H9 (cell line): ENCODE data around the gene PSMC1. TPM values are rescaled to one million over a fixed set of nuclear protein-coding genes. Genes with fewer than 3 reads are reported as not detected.

Experiments used
- DNase-seq: peaks from one replicate; pipeline ENCODE4 v3.0.0-alpha.2; 2017
- H2AFZ ChIP-seq: one replicate; pipeline ENCODE4 v1.6.1; 2013; ENCODE audit warnings: mild to moderate bottlenecking, low read length, control low read depth, moderate library complexity
- H2AK5ac ChIP-seq: 2 replicates; pipeline ENCODE4 v1.6.1; 2013; ENCODE audit warnings: low read length, control low read depth, mixed read lengths; ENCODE audit not compliant: insufficient read length
- H2BK120ac ChIP-seq: one replicate; pipeline ENCODE4 v1.6.1; 2013; ENCODE audit warnings: low read depth, mild to moderate bottlenecking, low read length, control low read depth, inconsistent platforms; ENCODE audit not compliant: poor library complexity, severe bottlenecking
- H2BK12ac ChIP-seq: 2 replicates; pipeline ENCODE4 v1.6.1; 2013; ENCODE audit warnings: low read length, control low read depth, mixed read lengths, low read depth; ENCODE audit not compliant: insufficient read length
- H2BK15ac ChIP-seq: 2 replicates; pipeline ENCODE4 v1.6.1; 2013; ENCODE audit warnings: low read depth, low read length, control low read depth
- H2BK20ac ChIP-seq: one replicate; pipeline ENCODE4 v1.6.1; 2013; ENCODE audit warnings: low read depth, mild to moderate bottlenecking, low read length, control low read depth, inconsistent platforms; ENCODE audit not compliant: poor library complexity, severe bottlenecking
- H2BK5ac ChIP-seq: 2 replicates; pipeline ENCODE4 v1.6.1; 2013; ENCODE audit warnings: low read length, control low read depth, mixed read lengths; ENCODE audit not compliant: insufficient read length
- H3K14ac ChIP-seq: 2 replicates; pipeline ENCODE4 v1.6.1; 2013; ENCODE audit warnings: low read length, control low read depth; ENCODE audit not compliant: insufficient read depth
- H3K18ac ChIP-seq: 2 replicates; pipeline ENCODE4 v1.6.1; 2013; ENCODE audit warnings: low read depth, mild to moderate bottlenecking, mixed read lengths, low read length, control low read depth; ENCODE audit not compliant: insufficient read length
- H3K23ac ChIP-seq: 2 replicates; pipeline ENCODE4 v1.6.1; 2013; ENCODE audit warnings: low read length, control low read depth, mixed read lengths, low read depth; ENCODE audit not compliant: insufficient read length
- H3K23me2 ChIP-seq: 2 replicates; pipeline ENCODE4 v1.6.1; 2013; ENCODE audit warnings: low read depth, mild to moderate bottlenecking, mixed read lengths, low read length, control low read depth; ENCODE audit not compliant: insufficient read length, poor library complexity, severe bottlenecking
- H3K27ac ChIP-seq: 2 replicates; pipeline ENCODE4 v1.5.1; 2013; ENCODE audit warnings: low read length, control low read depth, mixed read lengths, low read depth; ENCODE audit not compliant: insufficient read length
- H3K27me3 ChIP-seq: 2 replicates; pipeline ENCODE4 v1.6.1; 2013; ENCODE audit warnings: low read length, control low read depth, inconsistent platforms; ENCODE audit not compliant: insufficient read depth
- H3K4ac ChIP-seq: 2 replicates; pipeline ENCODE4 v1.6.1; 2013; ENCODE audit warnings: low read depth, mild to moderate bottlenecking, control low read depth, inconsistent platforms, low read length, moderate library complexity
- H3K4me1 ChIP-seq: 2 replicates; pipeline ENCODE4 v1.6.1; 2013; ENCODE audit warnings: low read length, control low read depth, inconsistent platforms; ENCODE audit not compliant: insufficient read depth
- H3K4me2 ChIP-seq: 2 replicates; pipeline ENCODE4 v1.6.1; 2013; ENCODE audit warnings: low read length, control low read depth, mixed read lengths; ENCODE audit not compliant: insufficient read length, insufficient read depth
- H3K56ac ChIP-seq: 2 replicates; pipeline ENCODE4 v1.6.1; 2013; ENCODE audit warnings: low read depth, mild to moderate bottlenecking, mixed read lengths, low read length, control low read depth; ENCODE audit not compliant: insufficient read length
- H3K79me1 ChIP-seq: 2 replicates; pipeline ENCODE4 v1.6.1; 2013; ENCODE audit warnings: low read depth, mild to moderate bottlenecking, moderate library complexity, low read length, control low read depth, inconsistent platforms; ENCODE audit not compliant: insufficient read depth, poor library complexity, severe bottlenecking
- H3K79me2 ChIP-seq: 2 replicates; pipeline ENCODE4 v1.6.1; 2013; ENCODE audit warnings: low read length, control low read depth, inconsistent platforms; ENCODE audit not compliant: insufficient read depth
- H3K9ac ChIP-seq: 2 replicates; pipeline ENCODE4 v1.6.1; 2013; ENCODE audit warnings: low read length, control low read depth, mixed read lengths; ENCODE audit not compliant: insufficient read length; ENCODE audit errors: extremely low read depth
- H3K9me3 ChIP-seq: one replicate; pipeline ENCODE4 v1.6.1; 2013; ENCODE audit warnings: low read depth, low read length, inconsistent platforms; ENCODE audit not compliant: control insufficient read depth
- H3T11ph ChIP-seq: one replicate; pipeline ENCODE4 v1.6.1; 2013; ENCODE audit warnings: mild to moderate bottlenecking, low read length, control low read depth, inconsistent platforms
- H4K20me1 ChIP-seq: one replicate; pipeline ENCODE4 v1.6.1; 2013; ENCODE audit not compliant: control insufficient read depth, insufficient read length, insufficient read depth
- H4K5ac ChIP-seq: 2 replicates; pipeline ENCODE4 v1.6.1; 2013; ENCODE audit warnings: low read depth, mild to moderate bottlenecking, mixed read lengths, low read length, control low read depth; ENCODE audit not compliant: insufficient read length
- H4K8ac ChIP-seq: replicated peaks from 2 replicates; pipeline ENCODE4 v1.6.1; 2013; ENCODE audit warnings: low read length, control low read depth, mixed read lengths, low read depth; ENCODE audit not compliant: insufficient read length
- H4K91ac ChIP-seq: 2 replicates; pipeline ENCODE4 v1.6.1; 2013; ENCODE audit warnings: low read depth, mild to moderate bottlenecking, moderate library complexity, mixed read lengths, low read length, control low read depth; ENCODE audit not compliant: insufficient read length
- H3K27ac Mint-ChIP-seq, 3 experiments: 2 replicates in 2 of 3; 3 replicates in 1 of 3; pipeline ENCODE4 v1.8.0; 2020 to 2021; ENCODE audit warnings: mixed read lengths in 3 of 3, mild to moderate bottlenecking in 1 of 3, moderate library complexity in 1 of 3
- H3K27me3 Mint-ChIP-seq: 2 replicates; pipeline ENCODE4 v1.8.0; 2021; ENCODE audit warnings: low read depth, mild to moderate bottlenecking, moderate library complexity, mixed read lengths
- H3K36me3 Mint-ChIP-seq, 3 experiments: 2 replicates in 2 of 3; 3 replicates in 1 of 3; pipeline ENCODE4 v1.8.0; 2020 to 2021; ENCODE audit warnings: low read depth in 3 of 3, mixed read lengths in 3 of 3; ENCODE audit not compliant: insufficient read depth in 1 of 3
- H3K4me1 Mint-ChIP-seq, 2 experiments: 2 replicates each; pipeline ENCODE4 v1.8.0; 2020; ENCODE audit warnings: mixed read lengths in 2 of 2
- H3K4me3 Mint-ChIP-seq, 2 experiments: 2 replicates in 1 of 2; 3 replicates in 1 of 2; pipeline ENCODE4 v1.8.0; 2020 to 2021; ENCODE audit warnings: mild to moderate bottlenecking in 2 of 2, mixed read lengths in 2 of 2, moderate library complexity in 1 of 2
- H3K9me3 Mint-ChIP-seq, 2 experiments: 2 replicates in 1 of 2; 3 replicates in 1 of 2; pipeline ENCODE4 v1.8.0; 2020; ENCODE audit warnings: mild to moderate bottlenecking in 2 of 2, mixed read lengths in 2 of 2, moderate library complexity in 1 of 2
- CTCF ChIP-seq: fragments of 200-600 bp; sonication (generic); conservative IDR thresholded peaks from 3 replicates; pipeline ENCODE4 v1.8.0; 2021; ENCODE audit warnings: antibody characterized with exemption, mild to moderate bottlenecking
- WGBS: extraction: QIAGEN DNeasy Blood & Tissue Kit; methylation state at CpG from one replicate; pipeline ENCODE4 v1.1.7; 2013; ENCODE audit warnings: missing lambda C conversion rate, low lambda C conversion rate, mixed read lengths; ENCODE audit not compliant: insufficient read length; ENCODE audit errors: extremely low coverage; 5-methylcytosine and 5-hydroxymethylcytosine counted together
- total RNA-seq: library from RNA; stranded (reverse); gene quantifications from 2 replicates; pipeline ENCODE4 v1.2.1, GENCODE V29; 2021

PSMC1 gene
- total RNA-seq, 1 experiment from 2014 or later: 113 TPM

GRCh38 chr14:90287791-90288190, 31.4 kb downstream of the PSMC1 start:
- Histone ChIP-seq H4K8ac (no peak overlapping the region), H3K27me3 (no peaks in the 10 kb centered on the region), H3K27ac (no peak overlapping the region), H3K4ac (no peak overlapping the region), H3K23me2 (no peaks in the 10 kb centered on the region), H4K5ac (no peak overlapping the region), H3K23ac (no peak overlapping the region), H2BK20ac (no peak overlapping the region), H2BK15ac (no peak overlapping the region), H4K20me1 (no peaks in the 10 kb centered on the region), H2BK12ac (no peak overlapping the region), H2BK120ac (no peak overlapping the region), H4K91ac (no peak overlapping the region), H3K79me1 (no peaks in the 10 kb centered on the region), H3K79me2 (no peaks in the 10 kb centered on the region), H3K14ac (no peak overlapping the region), H3K4me2 (no peak overlapping the region), H2AK5ac (no peak overlapping the region), H3K18ac (no peak overlapping the region), H2AFZ (no peak overlapping the region), H2BK5ac (no peak overlapping the region), H3K9ac (no peak overlapping the region), H3K4me1 (no peaks in the 10 kb centered on the region), H3K9me3 (no peaks in the 10 kb centered on the region), H3K56ac (no peak overlapping the region), H3T11ph (no peak overlapping the region)
- Mint-ChIP-seq H3K4me1 (peaks cover 18 to 26% of the 10 kb centered on the region in 2 experiments), H3K9me3 (no peaks in the 10 kb centered on the region), H3K4me3 (no peak overlapping the region), H3K27me3 (no peaks in the 10 kb centered on the region), H3K36me3 (peaks cover 7 to 60% (median 38%) of the 10 kb centered on the region in 3 experiments; a peak in 6 of 7 replicates), H3K27ac (peak overlapping the region in 1 of 3 experiments; percentile 62; a peak in 2 of 7 replicates)
- WGBS: no CpG with 5 or more reads among the region's 14 CpGs
- no peak for DNase-seq
- TF ChIP-seq CTCF: no peak
